ENCODE results near the gene NR6A1. TPM values are rescaled to one million over a fixed set of nuclear protein-coding genes. Genes with fewer than 3 reads are reported as not detected.
A peak's percentile ranks its signal among the peaks of the same experiment; 100 is the strongest.

Gene NR6A1
- total and polyA plus RNA-seq, 2 of the 13 experiments (the other 11 are each of a cell fraction or from before 2014, with no cell fraction given), result 28.1 to 31.5 TPM

- Histone ChIP-seq H3K79me2 (ENCODE audit: insufficient read depth, low read length) (no peaks in the 10 kb centered on the region), H3K4me2 (ENCODE audit: low read depth, low read length) (no peak overlapping the region), H3K4me1 (ENCODE audit: insufficient read depth, low read length) (peaks cover 60% of the 10 kb centered on the region), H2AFZ (ENCODE audit: low read length) (no peak overlapping the region), H3K9ac (ENCODE audit: insufficient read depth, low read depth, low read length) (no peak overlapping the region), H3K27ac (ENCODE audit: extremely low read length, insufficient read depth, low read length) (peak overlapping the region; percentile 18), H4K20me1 (ENCODE audit: insufficient read depth, low read length) (no peaks in the 10 kb centered on the region), H3K4me3 (replicated peaks in 1 of 3; ENCODE audit: insufficient read depth in 1 of 3, low read depth in 2 of 3, low read length in 3 of 3) (no peak overlapping the region), H3K36me3 (replicated peaks in 1 of 2; ENCODE audit: control insufficient read depth in 1 of 2, insufficient read depth in 2 of 2, low read length in 2 of 2) (no peaks in the 10 kb centered on the region), H3K27me3 (ENCODE audit: control insufficient read depth in 1 of 2, insufficient read depth in 2 of 2, low read length in 2 of 2) (no peaks in the 10 kb centered on the region), H3K9me3 (ENCODE audit: low read length) (no peaks in the 10 kb centered on the region)
- ATAC-seq (no peak), DNase-seq (ENCODE audit: low spot score) (no peak), FAIRE-seq (no peak)
- BruUV-seq (replicated peaks), result no TSS peak
- POLR2A ChIA-PET, result no interaction called here
- TF ChIP-seq ZNF720 (CRISPR knock-in tag; IDR thresholded peaks at IDR 0.05) (no peak), CREBL2 (CRISPR knock-in tag; IDR thresholded peaks at IDR 0.05; ENCODE audit: borderline replicate concordance) (no peak), ZNF629 (CRISPR knock-in tag; conservative IDR thresholded peaks at IDR 0.05) (peak; percentile 84)
- intact Hi-C loops (cut with micrococcal nuclease; ENCODE audit: unreplicated experiment), result no loop called here
- CTCF ChIA-PET (ENCODE audit: low intra/inter-chr PET ratio, low total read pairs), result no interaction called here
- WGBS (ENCODE audit: low lambda C conversion rate), result 85% methylated on average over 5 of the region's 5 CpGs
- in situ Hi-C loops (cut with HindIII; ENCODE audit: extremely low pct_ligation_motif_present, low pct_unique_long_range_greater_than_20kb), result no loop called here
These were observed 256.2 kb downstream of the NR6A1 start for GRCh38 chr9:124514874-124515273.

DNA sequence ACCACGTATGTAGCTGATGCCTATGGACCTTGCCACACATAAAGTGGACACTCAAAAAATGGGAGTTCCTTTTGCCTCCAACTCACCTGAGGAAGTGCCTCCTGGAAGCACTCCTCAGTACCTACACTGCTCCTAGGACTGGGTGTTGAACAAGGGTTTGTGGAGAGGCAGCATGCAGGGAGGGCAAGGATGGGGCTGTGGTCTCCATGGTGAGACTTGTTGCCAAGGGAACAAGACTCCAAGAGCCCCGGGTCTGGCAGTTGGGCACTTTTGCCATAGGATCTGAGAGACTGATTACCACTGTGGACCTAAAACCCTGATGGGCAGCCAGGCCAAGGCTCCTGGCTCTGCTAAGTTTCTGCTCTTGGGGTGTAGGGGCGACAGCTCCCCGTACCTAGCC, 257.0 kb downstream of the NR6A1 start:
- Histone ChIP-seq H3K4me1 (ENCODE audit: insufficient read depth, low read length) (peaks cover 53% of the 10 kb centered on the region), H3K36me3 (replicated peaks in 1 of 2; ENCODE audit: control insufficient read depth in 1 of 2, insufficient read depth in 2 of 2, low read length in 2 of 2) (no peaks in the 10 kb centered on the region), H3K27me3 (ENCODE audit: control insufficient read depth in 1 of 2, insufficient read depth in 2 of 2, low read length in 2 of 2) (no peaks in the 10 kb centered on the region), H4K20me1 (ENCODE audit: insufficient read depth, low read length) (no peaks in the 10 kb centered on the region), H3K79me2 (ENCODE audit: insufficient read depth, low read length) (no peaks in the 10 kb centered on the region), H2AFZ (ENCODE audit: low read length) (no peak overlapping the region), H3K4me2 (ENCODE audit: low read depth, low read length) (no peak overlapping the region), H3K9me3 (ENCODE audit: low read length) (no peaks in the 10 kb centered on the region), H3K4me3 (replicated peaks in 1 of 3; ENCODE audit: insufficient read depth in 1 of 3, low read depth in 2 of 3, low read length in 3 of 3) (no peak overlapping the region), H3K9ac (ENCODE audit: insufficient read depth, low read depth, low read length) (no peak overlapping the region), H3K27ac (ENCODE audit: extremely low read length, insufficient read depth, low read length) (peak overlapping the region; percentile 18)
- intact Hi-C loops (cut with micrococcal nuclease; ENCODE audit: unreplicated experiment) (no loop called here), in situ Hi-C loops (cut with HindIII; ENCODE audit: extremely low pct_ligation_motif_present, low pct_unique_long_range_greater_than_20kb) (no loop called here)
- FAIRE-seq, result no peak
- WGBS (ENCODE audit: low lambda C conversion rate), result 85% methylated on average over 3 of the region's 4 CpGs
- no TSS peak for BruUV-seq (replicated peaks)
- DNase-seq (ENCODE audit: low spot score), result no peak
- ChIA-PET CTCF (ENCODE audit: low intra/inter-chr PET ratio, low total read pairs) (no interaction called here), POLR2A (no interaction called here)
- ATAC-seq, result no peak
- peak; percentile 20; the same call in 1 of the 2 replicates for TF ChIP-seq RFX1 (IDR thresholded peaks at IDR 0.05)
- TF ChIP-seq POGZ (CRISPR knock-in tag; IDR thresholded peaks at IDR 0.05), result 0 out of 2 replicates have a peak, but pooled peaks have one; percentile 5
- no peak for TF ChIP-seq ZNF101 (CRISPR knock-in tag; IDR thresholded peaks at IDR 0.05; ENCODE audit: borderline replicate concordance, low read depth)
- TF ChIP-seq, protein P1, sequence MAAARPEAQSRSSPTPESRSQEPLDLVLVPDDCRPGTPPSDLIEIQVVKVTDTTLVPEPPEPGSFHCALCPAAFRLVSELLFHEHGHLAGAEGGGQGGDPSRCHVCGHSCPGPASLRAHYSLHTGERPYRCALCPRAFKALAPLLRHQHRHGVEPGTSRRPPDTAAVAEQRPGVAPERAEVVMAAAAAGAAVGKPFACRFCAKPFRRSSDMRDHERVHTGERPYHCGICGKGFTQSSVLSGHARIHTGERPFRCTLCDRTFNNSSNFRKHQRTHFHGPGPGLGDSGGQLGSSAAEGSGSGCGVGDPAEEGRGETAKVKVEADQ (CRISPR knock-in tag; IDR thresholded peaks at IDR 0.05; ENCODE audit: borderline replicate concordance), result 0 out of 2 replicates have a peak, but pooled peaks have one; percentile 4
